ENCODE data around the gene SUSD2.

GRCh38 chr22:24169439-24170058, 11.7 kb upstream of the SUSD2 start:
- TF ChIP-seq CTCF (IDR thresholded peaks at IDR 0.05; ENCODE audit: low read depth, low read length, missing input control) (no peak), FOXA1 (IDR thresholded peaks at IDR 0.05) (no peak), YY1 (IDR thresholded peaks at IDR 0.05) (no peak), HNF4G (IDR thresholded peaks at IDR 0.05) (no peak), TAF1 (conservative IDR thresholded peaks at IDR 0.05) (no peak), MAX (IDR thresholded peaks at IDR 0.05) (no peak), JUND (IDR thresholded peaks at IDR 0.05) (no peak), RAD21 (IDR thresholded peaks at IDR 0.05) (no peak), RXRA (IDR thresholded peaks at IDR 0.05) (no peak), REST (IDR thresholded peaks at IDR 0.05) (no peak), GABPA (IDR thresholded peaks at IDR 0.05 in 1 of 2, conservative IDR thresholded peaks at IDR 0.05 in 1 of 2) (no peak)
